Urinary bladder (tissue), 3 donors: ENCODE results near the gene TARP.
"Not testable (repeated sequence)": the region's sequence is repeated elsewhere in the genome, so short reads cannot be mapped to it uniquely, and the experiment has no call there.

ENCODE experiments used
- DNase-seq: peaks from one replicate; pipeline ENCODE4 v3.0.0-alpha.2; 2015; ENCODE audit errors: extremely low spot score
- H3K27ac ChIP-seq: one replicate; pipeline ENCODE4 v1.5.1; 2013; ENCODE audit warnings: low read depth, mild to moderate bottlenecking, moderate library complexity
- H3K36me3 ChIP-seq: one replicate; pipeline ENCODE4 v1.6.1; 2013; ENCODE audit warnings: mild to moderate bottlenecking, moderate library complexity; ENCODE audit not compliant: insufficient read depth
- H3K4me1 ChIP-seq: one replicate; pipeline ENCODE4 v1.6.1; 2013; ENCODE audit warnings: mild to moderate bottlenecking, moderate library complexity; ENCODE audit not compliant: insufficient read depth
- H3K4me3 ChIP-seq: one replicate; pipeline ENCODE4 v1.5.1; 2013; ENCODE audit warnings: low read depth, low read length
- WGBS: extraction: QIAGEN DNeasy Blood & Tissue Kit; methylation state at CpG from one replicate; pipeline ENCODE4 v1.1.7; 2013; 5-methylcytosine and 5-hydroxymethylcytosine counted together
- donor health status: healthy with polysubstance abuse.
- donor health status: healthy.

Gene TARP

DNA sequence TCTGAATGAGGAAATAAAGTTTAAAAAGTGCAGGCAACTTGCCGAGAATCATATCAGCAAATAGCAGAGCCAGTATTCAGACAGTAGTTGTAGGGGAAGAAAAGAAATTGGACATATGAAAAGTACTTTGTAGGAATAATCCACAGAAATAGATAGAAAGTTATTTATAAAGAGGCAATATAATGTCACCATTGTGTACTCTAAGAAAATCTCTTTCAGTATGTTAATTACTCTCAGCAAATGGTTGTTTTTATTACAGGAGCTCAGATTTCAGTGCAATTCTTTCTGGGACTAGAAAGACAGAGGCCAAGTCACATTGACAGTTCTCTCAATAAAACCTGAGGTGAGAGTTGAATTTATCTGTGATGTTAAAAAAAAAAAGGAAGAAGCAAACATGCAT, 10.2 kb downstream of the TARP start:
- not testable (repeated sequence) for H3K4me1 ChIP-seq, H3K4me3 ChIP-seq, H3K36me3 ChIP-seq, H3K27ac ChIP-seq, DNase-seq
- WGBS: 46% methylated on average over 1 of the region's 1 CpG

DNA sequence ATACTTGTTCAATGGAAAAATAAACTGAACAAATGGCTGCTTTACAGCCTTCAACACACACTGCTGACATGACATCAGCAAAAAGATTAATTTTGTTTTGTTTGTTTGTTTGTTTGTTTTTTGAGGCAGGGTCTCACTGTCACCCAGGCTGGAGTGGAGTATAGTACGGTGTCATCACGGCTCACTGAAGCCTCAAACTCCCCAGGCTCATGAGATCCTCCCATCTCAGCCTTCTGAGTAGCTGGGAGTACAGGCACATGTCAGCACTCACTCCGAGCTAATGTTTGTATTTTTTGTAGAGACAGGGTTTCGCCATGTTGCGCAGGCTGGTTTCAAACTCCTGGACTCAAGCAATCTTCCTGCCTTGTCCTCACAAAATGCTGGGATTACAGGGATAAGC, 10.9 kb downstream of the TARP start:
- Histone ChIP-seq H3K4me3 (no peak overlapping the region), H3K27ac (no peak overlapping the region), H3K36me3 (no peaks in the 10 kb centered on the region), H3K4me1 (no peaks in the 10 kb centered on the region)
- DNase-seq: no peak
- 70% methylated on average over 5 of the region's 5 CpGs for WGBS

DNA sequence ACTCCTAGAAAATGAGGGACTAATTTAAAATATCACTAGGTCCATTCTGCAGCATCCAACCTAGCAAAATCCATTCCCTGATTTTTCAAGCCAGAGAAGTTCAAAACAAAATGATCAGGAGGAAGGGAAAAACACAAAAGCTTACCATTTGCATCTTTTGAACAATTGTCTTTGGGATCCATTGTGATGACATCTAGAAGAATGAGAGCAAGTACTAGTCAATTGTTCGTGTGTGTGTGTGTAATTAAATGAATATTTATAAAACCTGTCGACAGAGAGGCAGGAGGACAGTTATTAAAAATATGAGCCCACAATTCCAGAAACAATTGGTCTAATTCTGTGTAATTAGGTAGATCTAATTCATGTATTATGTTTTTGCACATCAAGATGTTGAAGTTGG, 11.4 kb downstream of the TARP start:
- H3K27ac ChIP-seq, H3K4me3 ChIP-seq, H3K36me3 ChIP-seq, H3K4me1 ChIP-seq, DNase-seq: not testable (repeated sequence)
- WGBS: 66% methylated on average over 2 of the region's 2 CpGs

DNA sequence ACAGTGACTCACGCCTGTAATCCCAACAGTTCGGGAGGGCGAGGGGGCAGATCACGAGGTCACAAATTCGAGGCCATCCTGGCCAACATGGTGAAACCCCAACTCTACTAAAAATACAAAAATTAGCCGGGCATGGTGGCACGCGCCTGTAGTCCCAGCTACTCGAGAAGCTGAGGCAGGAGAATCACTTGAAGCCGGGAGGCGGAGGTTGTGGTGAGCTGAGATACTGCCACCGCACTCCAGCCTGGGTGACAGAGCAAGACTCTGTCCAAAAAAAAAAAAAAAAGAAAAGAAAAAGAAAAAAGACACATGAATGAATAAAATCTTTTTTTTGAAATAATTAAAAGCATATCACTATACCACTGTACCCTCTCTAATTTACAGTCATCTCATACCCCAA, 11.8 kb downstream of the TARP start:
- WGBS: 90% methylated on average over 12 of the region's 12 CpGs

DNA sequence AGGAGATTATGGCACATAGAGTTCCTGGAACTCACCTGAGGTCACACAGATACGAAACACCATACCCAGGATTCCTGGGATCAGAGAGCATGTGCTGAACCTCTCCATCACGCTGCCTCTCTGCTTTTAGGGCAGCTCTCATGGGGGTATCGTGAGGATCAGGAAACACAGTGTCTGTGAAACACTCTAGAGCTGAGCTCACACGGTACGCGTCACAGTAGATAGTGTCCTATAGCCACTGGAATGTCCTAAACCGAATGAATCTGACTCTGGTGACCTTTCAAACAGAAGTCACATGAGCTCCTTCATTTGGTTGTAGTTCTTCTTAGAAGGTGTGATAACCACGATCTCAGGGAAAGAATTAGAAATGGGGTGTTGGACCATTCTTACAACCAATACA, 14.3 kb downstream of the TARP start:
- not testable (repeated sequence) for H3K36me3 ChIP-seq, H3K27ac ChIP-seq, H3K4me1 ChIP-seq, H3K4me3 ChIP-seq, DNase-seq
- WGBS: 91% methylated on average over 8 of the region's 8 CpGs

More for the DNA sequence above, 11.8 kb downstream of the TARP start:
- H3K4me1 ChIP-seq, DNase-seq, H3K4me3 ChIP-seq, H3K36me3 ChIP-seq, H3K27ac ChIP-seq: not testable (repeated sequence)

DNA sequence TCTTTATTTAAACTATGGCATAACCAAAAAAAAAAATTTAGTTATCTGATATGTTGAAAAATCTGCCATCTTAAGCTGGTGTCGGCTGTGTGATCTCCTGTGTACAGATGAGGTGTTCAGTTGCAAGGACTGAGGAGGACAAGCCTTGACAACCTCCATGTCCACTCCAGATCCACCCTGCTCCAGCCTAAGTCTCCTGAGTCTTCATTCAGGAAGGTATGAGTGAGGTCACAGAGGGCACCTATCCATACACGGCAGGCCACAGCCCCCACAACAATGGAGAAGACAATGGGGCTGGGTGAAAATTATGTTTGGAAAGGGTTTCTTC, 16.1 kb downstream of the TARP start:
- no peaks in the 10 kb centered on the region for H3K36me3 ChIP-seq
- no peak for DNase-seq
- WGBS: 81% methylated on average over 2 of the region's 2 CpGs
- no peaks in the 10 kb centered on the region for H3K4me1 ChIP-seq
- no peak overlapping the region for H3K27ac ChIP-seq
- H3K4me3 ChIP-seq: no peak overlapping the region

DNA sequence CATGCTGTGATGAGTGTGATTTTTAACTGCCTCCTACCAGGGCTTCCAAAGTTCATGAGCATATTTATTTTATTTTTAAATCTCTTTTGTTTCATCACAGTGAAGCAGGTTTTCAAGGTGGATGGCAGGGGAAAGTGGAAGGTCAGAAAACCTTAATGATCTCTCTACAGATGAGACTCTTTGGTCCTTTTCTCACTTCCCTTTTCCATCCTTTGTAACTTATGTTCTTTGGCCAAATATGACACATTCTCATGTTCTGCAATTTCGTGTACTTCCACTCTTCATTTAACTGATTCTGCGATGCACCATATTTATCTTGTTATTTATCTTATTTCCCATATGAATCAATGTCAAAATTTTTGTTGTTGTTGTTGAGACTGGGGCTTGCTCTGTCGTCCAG, 23.6 kb downstream of the TARP start:
- H3K4me1 ChIP-seq, H3K36me3 ChIP-seq, H3K4me3 ChIP-seq, DNase-seq, H3K27ac ChIP-seq: not testable (repeated sequence)
- WGBS: 73% methylated on average over 3 of the region's 3 CpGs

DNA sequence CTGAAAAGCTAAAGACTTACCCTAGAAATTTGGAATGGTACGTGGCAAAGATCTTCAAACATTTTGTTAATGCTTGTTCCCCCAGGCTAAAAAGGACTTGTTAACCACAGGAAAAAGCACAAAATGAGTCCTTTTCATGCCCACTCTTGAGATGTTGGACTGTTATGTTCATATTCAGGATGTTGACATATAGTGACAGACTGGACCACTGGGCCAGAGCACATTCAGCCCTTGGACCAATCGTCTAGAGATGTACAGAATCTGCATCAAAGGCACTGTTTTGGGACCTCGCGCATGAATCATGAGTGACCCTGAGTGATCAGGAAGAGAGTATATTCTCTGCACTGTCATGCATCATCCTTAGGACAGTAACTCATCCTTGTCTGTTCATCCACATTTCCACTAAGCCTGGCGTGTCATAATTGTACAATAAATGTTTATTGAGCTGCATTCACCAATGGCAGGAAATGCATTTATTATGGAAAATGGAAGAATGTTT, 25.3 kb downstream of the TARP start:
- 83% methylated on average over 5 of the region's 5 CpGs for WGBS
- H3K4me3 ChIP-seq: no peak overlapping the region

DNA sequence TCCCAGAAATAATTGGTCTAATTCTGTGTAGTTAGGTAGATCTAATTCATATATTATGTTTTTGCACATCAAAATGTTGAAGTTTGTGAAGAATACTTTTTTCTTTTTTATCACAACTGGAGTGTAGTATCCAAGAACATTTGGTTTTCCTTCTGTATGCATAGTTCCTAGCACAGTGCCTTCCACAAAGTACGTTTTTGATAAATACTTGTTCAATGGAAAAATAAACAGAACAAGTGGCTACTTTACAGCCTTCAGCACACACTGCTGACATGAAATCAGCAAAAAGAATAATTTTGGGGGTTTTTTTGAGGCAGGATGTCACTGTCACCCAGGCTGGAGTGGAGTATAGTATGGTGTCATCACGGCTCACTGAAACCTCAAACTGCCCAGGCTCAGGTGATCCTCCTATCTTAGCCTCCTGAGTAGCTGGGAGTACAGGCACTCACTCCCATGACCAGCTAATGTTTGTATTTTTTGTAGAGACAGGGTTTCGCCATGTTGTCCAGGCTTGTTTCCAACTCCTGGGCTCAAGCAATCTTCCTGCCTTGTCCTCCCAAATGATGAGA, 27.9 kb downstream of the TARP start:
- DNase-seq: no peak
- 51% methylated on average over 3 of the region's 3 CpGs for WGBS
- H3K27ac ChIP-seq: no peak overlapping the region
- H3K4me1 ChIP-seq: peaks cover 2% of the 10 kb centered on the region
- H3K4me3 ChIP-seq: no peak overlapping the region
- H3K36me3 ChIP-seq: no peaks in the 10 kb centered on the region

More for the DNA sequence above, 25.3 kb downstream of the TARP start:
- DNase-seq: no peak
- Histone ChIP-seq H3K27ac (no peak overlapping the region), H3K4me1 (peaks cover 2% of the 10 kb centered on the region), H3K36me3 (no peaks in the 10 kb centered on the region)

DNA sequence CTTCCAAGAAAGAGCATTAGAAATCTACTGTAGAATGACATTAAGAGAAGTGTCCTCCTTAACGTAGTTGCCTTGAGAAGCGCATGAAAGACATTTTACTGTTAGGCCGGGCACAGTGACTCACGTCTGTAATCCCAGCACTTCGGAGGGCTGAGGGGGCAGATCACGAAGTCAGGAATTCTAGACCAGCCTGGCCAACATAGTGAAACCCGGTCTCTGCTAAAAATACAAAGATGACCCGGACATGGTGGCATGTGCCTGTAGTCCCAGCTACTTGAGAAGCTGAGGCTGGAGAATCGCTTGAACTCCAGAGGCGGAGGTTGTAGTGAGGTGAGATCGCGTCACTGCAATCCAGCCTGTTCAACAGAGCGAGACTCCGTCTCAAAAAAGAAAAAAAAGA, 28.9 kb downstream of the TARP start:
- DNase-seq: no peak
- Histone ChIP-seq H3K4me3 (no peak overlapping the region), H3K4me1 (peaks cover 2% of the 10 kb centered on the region), H3K27ac (no peak overlapping the region), H3K36me3 (no peaks in the 10 kb centered on the region)
- 84% methylated on average over 14 of the region's 14 CpGs for WGBS

DNA sequence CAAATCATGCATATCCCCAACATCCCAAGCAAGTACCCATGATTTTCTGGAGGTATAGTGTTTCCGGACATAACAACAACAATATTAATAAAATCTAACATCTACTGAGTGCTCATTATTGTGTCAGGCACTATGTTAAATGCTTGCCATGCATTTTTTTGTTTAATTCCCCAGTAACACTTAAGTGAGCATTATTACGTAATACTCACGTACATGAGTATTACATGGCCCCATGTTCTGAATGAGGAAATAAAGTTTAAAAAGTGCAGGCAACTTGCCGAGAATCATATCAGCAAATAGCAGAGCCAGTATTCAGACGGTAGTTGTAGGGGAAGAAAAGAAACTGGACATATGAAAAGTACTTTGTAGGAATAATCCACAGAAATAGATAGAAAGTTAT, 30.1 kb downstream of the TARP start:
- H3K4me3 ChIP-seq: not testable (repeated sequence)

DNA sequence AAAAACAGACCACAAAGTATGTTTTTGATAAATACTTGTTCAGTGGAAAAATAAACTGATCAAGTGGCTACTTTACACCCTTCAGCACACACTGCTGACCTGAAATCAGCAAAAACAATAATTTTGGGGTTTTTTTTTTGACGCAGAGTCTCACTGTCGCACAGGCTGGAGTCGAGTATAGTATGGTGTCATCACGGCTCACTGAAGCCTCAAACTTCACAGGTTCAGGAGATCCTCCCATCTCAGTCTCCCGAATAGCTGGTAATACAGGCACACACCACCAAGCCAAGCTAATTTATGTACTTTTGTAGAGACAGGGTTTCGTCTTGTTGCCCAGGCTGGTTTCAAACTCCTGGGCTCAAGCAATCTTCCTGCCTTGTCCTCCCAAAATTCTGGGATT, 30.6 kb downstream of the TARP start:
- Histone ChIP-seq H3K36me3 (no peaks in the 10 kb centered on the region), H3K4me3 (no peak overlapping the region), H3K27ac (no peak overlapping the region), H3K4me1 (peaks cover 2% of the 10 kb centered on the region)
- DNase-seq: no peak
- 89% methylated on average over 6 of the region's 6 CpGs for WGBS

More for the DNA sequence above, 30.1 kb downstream of the TARP start:
- not testable (repeated sequence) for H3K27ac ChIP-seq, H3K4me1 ChIP-seq, H3K36me3 ChIP-seq, DNase-seq
- 49% methylated on average over 5 of the region's 5 CpGs for WGBS

DNA sequence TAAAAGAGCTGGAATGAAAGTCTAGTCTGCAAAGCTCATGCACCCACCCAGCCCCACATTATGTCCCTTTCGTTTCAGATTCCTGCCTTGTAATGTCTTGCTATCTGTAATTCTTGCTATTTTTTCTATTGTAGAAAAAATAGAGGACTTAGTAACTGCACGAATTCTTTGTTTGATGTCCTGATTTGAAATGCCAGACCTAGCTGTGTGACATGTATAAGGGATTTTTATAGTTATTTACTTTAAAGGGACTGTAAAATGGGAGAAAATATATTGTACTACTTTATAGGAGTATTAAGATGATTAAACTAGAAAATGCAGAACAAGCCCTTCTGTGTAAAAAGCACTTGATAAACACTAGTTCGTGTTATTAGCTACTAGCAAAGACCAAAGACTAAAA, 32.4 kb downstream of the TARP start:
- Histone ChIP-seq H3K4me1 (peaks cover 2% of the 10 kb centered on the region), H3K27ac (no peak overlapping the region), H3K36me3 (no peaks in the 10 kb centered on the region), H3K4me3 (no peak overlapping the region)
- WGBS: 38% methylated on average over 3 of the region's 3 CpGs
- DNase-seq: no peak

DNA sequence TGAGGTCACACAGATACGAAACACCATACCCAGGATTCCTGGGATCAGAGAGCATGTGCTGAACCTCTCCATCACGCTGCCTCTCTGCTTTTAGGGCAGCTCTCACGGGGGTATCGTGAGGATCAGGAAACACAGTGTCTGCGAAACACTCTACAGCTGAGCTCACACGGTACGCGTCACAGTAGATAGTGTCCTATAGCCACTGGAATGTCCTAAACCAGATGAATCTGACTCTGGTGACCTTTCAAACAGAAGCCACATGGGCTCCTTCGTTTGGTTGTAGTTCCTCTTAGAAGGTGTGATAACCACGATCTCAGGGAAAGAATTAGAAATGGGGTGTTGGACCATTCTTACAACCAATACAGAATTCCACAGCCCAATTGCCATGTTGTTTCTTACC, 34.3 kb downstream of the TARP start:
- not testable (repeated sequence) for H3K4me1 ChIP-seq, H3K4me3 ChIP-seq, H3K27ac ChIP-seq, H3K36me3 ChIP-seq, DNase-seq
- 85% methylated on average over 10 of the region's 10 CpGs for WGBS

DNA sequence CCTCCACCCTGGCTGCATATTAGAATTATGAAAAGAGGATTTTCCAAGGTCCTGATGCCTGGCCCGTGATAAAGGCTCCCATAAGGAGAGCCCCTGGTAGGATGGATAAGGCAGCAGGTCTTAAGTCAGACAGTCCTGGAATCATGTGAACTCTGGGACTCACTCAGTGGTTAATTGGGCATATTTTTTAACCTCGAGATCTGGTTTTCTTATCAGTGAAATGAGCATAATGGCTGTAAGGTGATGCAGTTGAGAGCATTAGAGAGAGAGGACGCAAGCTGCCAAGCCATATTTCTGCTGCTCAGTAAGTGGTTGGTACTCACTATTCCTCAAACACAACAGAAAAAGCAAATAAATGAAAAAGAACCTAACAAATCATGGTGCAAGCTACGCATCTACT, 37.8 kb downstream of the TARP start:
- H3K4me3 ChIP-seq: no peak overlapping the region
- no peak overlapping the region for H3K27ac ChIP-seq
- H3K36me3 ChIP-seq: no peaks in the 10 kb centered on the region
- 54% methylated on average over 4 of the region's 4 CpGs for WGBS
- DNase-seq: no peak
- H3K4me1 ChIP-seq: no peaks in the 10 kb centered on the region
